GM21390 (cell line): Measurements from ENCODE around the gene CSTPP1.
"Not testable (repeated sequence)": the region's sequence is repeated elsewhere in the genome, so short reads cannot be mapped to it uniquely, and the experiment has no call there.

Source experiments
- ATAC-seq: cut with Tn5 transposase; IDR thresholded peaks from one replicate; pipeline ENCODE4 v1.9.1; 2021; ENCODE audit not compliant: unreplicated experiment

CSTPP1 gene

GRCh38 chr11:46987183-46987582, 50.6 kb downstream of the CSTPP1 start:
- ATAC-seq: no peak

- not testable (repeated sequence) for ATAC-seq
Observed at GRCh38 chr11:46989810-46990487, 53.4 kb downstream of the CSTPP1 start.

- no peak for ATAC-seq
Observed at GRCh38 chr11:46991391-46991790, 54.8 kb downstream of the CSTPP1 start.

GRCh38 chr11:46992386-46992785, 55.8 kb downstream of the CSTPP1 start:
- ATAC-seq: not testable (repeated sequence)

GRCh38 chr11:46997796-46998195, 61.2 kb downstream of the CSTPP1 start:
- not testable (repeated sequence) for ATAC-seq

GRCh38 chr11:46999217-46999616, 62.7 kb downstream of the CSTPP1 start:
- no peak for ATAC-seq

- ATAC-seq: no peak
Observed at GRCh38 chr11:47000033-47000432, 63.5 kb downstream of the CSTPP1 start.

- ATAC-seq: no peak
Observed at GRCh38 chr11:47001781-47002181, 65.2 kb downstream of the CSTPP1 start.

- ATAC-seq: no peak
Observed at GRCh38 chr11:47002390-47002789, 65.8 kb downstream of the CSTPP1 start.

GRCh38 chr11:47003180-47003877, 66.8 kb downstream of the CSTPP1 start:
- ATAC-seq: no peak

- no peak for ATAC-seq
Observed at GRCh38 chr11:47004595-47005033, 68.1 kb downstream of the CSTPP1 start.

GRCh38 chr11:47005441-47005840, 68.9 kb downstream of the CSTPP1 start:
- ATAC-seq: no peak

GRCh38 chr11:47007579-47007978, 71.0 kb downstream of the CSTPP1 start:
- no peak for ATAC-seq

GRCh38 chr11:47010179-47010578, 73.6 kb downstream of the CSTPP1 start:
- no peak for ATAC-seq

- no peak for ATAC-seq
Observed at GRCh38 chr11:47014097-47014496, 77.5 kb downstream of the CSTPP1 start.

GRCh38 chr11:47018637-47019036, 82.1 kb downstream of the CSTPP1 start:
- no peak for ATAC-seq

- ATAC-seq: no peak
Observed at GRCh38 chr11:47020793-47021526, 84.4 kb downstream of the CSTPP1 start.

- ATAC-seq: no peak
Observed at GRCh38 chr11:47021527-47021818, 84.9 kb downstream of the CSTPP1 start.

- ATAC-seq: no peak
Observed at GRCh38 chr11:47021965-47022364, 85.4 kb downstream of the CSTPP1 start.

GRCh38 chr11:47028195-47029093, 91.9 kb downstream of the CSTPP1 start:
- ATAC-seq: no peak

GRCh38 chr11:47033439-47033838, 96.9 kb downstream of the CSTPP1 start:
- ATAC-seq: no peak
